ENCODE results near the gene CMTM8.

CMTM8 gene

DNA sequence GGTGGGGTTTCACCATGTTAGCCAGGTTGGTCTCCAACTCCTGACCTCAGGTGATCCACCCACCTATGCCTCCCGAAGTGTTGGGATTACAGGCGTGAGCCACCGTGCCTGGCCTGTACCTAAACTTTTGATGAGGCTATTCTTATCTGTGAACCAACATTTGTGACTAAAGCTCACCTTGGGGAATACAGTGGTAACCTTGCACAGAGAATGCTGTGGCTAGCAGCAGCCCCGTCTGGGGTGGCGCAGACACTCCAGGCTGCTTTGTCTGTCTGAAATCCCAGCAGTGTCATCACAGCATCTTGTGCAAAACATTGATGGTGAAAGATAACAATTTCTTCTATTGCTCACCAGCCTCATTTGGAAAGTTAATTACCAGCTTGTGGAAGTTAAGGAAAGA, 58.9 kb downstream of the CMTM8 start:
- TF ChIP-seq POLR2AphosphoS5 (IDR thresholded peaks at IDR 0.05; ENCODE audit: low read depth, low read length) (no peak), REST (IDR thresholded peaks at IDR 0.05; ENCODE audit: insufficient read depth in 1 of 2, low read depth in 2 of 2, low read length in 2 of 2) (no peak), TAF1 (IDR thresholded peaks at IDR 0.05; ENCODE audit: borderline replicate concordance, insufficient read depth, low read length) (no peak), SIN3A (IDR thresholded peaks at IDR 0.05; ENCODE audit: borderline replicate concordance, insufficient read depth, low read length) (no peak), FOXP2 (optimal IDR thresholded peaks at IDR 0.05; ENCODE audit: borderline replicate concordance, extremely low read depth, extremely low read length, insufficient read depth) (no peak)

DNA sequence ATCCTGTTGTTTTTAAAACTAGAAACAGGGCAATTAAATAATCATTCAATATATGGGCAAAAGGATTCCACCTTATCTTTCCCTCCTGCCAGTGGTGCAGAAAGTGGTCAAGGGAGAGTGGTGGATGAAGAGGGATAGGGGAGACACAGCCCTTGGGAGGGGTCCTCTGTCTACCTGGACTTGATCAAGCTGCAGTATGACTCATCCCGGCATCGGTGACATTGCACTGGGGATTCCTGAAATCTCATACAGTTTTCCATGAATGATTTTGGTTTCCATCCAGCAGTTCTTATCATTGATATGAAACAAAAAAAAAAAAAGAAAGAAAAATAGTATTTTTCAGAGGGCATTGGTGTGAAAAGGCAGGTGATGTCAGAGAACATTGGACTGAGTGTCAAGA, 62.9 kb downstream of the CMTM8 start:
- no peak for TF ChIP-seq SIN3A (IDR thresholded peaks at IDR 0.05; ENCODE audit: borderline replicate concordance, insufficient read depth, low read length)

- TF ChIP-seq TAF1 (IDR thresholded peaks at IDR 0.05; ENCODE audit: borderline replicate concordance, insufficient read depth, low read length): no peak
- TF ChIP-seq POLR2AphosphoS5 (IDR thresholded peaks at IDR 0.05; ENCODE audit: low read depth, low read length): no peak
- no peak for TF ChIP-seq SIN3A (IDR thresholded peaks at IDR 0.05; ENCODE audit: borderline replicate concordance, insufficient read depth, low read length)
- no peak for TF ChIP-seq FOXP2 (optimal IDR thresholded peaks at IDR 0.05; ENCODE audit: borderline replicate concordance, extremely low read depth, extremely low read length, insufficient read depth)
- TF ChIP-seq REST (IDR thresholded peaks at IDR 0.05; ENCODE audit: insufficient read depth in 1 of 2, low read depth in 2 of 2, low read length in 2 of 2): no peak
These were observed 64.3 kb downstream of the CMTM8 start for GRCh38 chr3:32302601-32303398.

DNA sequence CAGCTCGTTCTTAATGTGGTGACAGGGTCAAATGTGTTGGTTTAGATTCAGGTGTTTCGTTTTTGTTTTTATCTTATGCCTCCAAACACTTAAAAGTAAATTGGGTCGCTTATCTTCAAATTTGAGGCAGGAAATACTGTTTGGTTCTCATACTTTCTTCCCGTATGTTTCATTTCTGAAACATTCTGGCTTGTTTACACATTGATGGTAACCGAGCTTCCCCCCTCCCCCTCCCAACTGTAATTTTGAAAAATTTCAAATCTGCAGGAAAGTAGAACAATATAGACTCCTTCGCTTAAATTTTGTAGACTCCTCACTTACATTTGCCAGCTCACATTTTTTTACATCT, 64.9 kb downstream of the CMTM8 start:
- TF ChIP-seq POLR2AphosphoS5 (IDR thresholded peaks at IDR 0.05; ENCODE audit: low read depth, low read length) (no peak), TAF1 (IDR thresholded peaks at IDR 0.05; ENCODE audit: borderline replicate concordance, insufficient read depth, low read length) (no peak), FOXP2 (optimal IDR thresholded peaks at IDR 0.05; ENCODE audit: borderline replicate concordance, extremely low read depth, extremely low read length, insufficient read depth) (no peak), REST (IDR thresholded peaks at IDR 0.05; ENCODE audit: insufficient read depth in 1 of 2, low read depth in 2 of 2, low read length in 2 of 2) (no peak), SIN3A (IDR thresholded peaks at IDR 0.05; ENCODE audit: borderline replicate concordance, insufficient read depth, low read length) (no peak)

DNA sequence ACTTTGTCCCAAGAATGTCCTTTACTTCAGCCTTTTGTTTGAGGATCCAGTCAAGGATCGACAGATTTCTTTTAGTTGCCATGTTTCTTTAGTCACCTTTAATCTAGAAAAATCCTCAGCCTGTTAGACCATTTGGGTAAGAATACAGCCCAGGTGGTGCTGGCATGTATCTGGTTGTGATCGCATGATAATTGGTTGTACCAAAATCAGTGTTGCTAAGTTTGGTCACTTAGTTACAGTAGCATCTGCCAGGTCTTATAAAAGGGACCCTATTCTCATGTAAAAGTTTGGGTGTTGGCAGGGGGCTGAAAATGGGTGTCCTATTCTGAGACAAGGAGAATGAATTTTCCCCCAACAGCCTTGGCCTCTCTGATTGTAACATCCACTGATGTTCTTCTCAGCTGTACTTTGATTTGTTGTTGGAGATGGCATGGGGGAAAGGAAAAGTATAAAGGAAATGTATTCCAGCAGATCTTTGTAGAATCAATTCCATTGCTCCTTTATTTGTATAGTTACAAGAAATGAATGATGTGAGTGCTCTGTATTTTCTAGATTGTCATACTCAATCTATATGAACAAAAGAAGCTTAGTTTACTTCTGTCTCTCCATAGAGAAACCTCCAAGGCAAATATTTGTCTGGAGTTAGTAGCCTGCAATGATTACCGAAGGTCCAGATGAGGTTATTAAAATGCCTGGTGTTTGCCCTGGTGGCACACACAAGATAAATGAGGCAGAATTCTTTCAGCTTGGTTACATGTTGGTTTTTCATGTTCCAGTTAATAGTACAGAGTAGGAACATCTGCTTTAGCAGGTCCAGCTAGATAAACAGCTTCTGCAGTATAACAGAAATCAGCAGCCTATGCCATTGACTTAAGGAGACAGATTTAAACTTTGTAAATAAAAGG, 65.7 kb downstream of the CMTM8 start:
- TF ChIP-seq POLR2AphosphoS5 (IDR thresholded peaks at IDR 0.05; ENCODE audit: low read depth, low read length): no peak
- TF ChIP-seq TAF1 (IDR thresholded peaks at IDR 0.05; ENCODE audit: borderline replicate concordance, insufficient read depth, low read length): no peak
- TF ChIP-seq FOXP2 (optimal IDR thresholded peaks at IDR 0.05; ENCODE audit: borderline replicate concordance, extremely low read depth, extremely low read length, insufficient read depth): no peak
- TF ChIP-seq REST (IDR thresholded peaks at IDR 0.05; ENCODE audit: insufficient read depth in 1 of 2, low read depth in 2 of 2, low read length in 2 of 2): no peak
- no peak for TF ChIP-seq SIN3A (IDR thresholded peaks at IDR 0.05; ENCODE audit: borderline replicate concordance, insufficient read depth, low read length)
